ENCODE data around the gene PTPRG. TPM values are rescaled to one million over a fixed set of nuclear protein-coding genes. Genes with fewer than 3 reads are reported as not detected.

The PTPRG gene
- total RNA-seq, 2 experiments from 2014 or later = 0.03 to 0.05 TPM

DNA sequence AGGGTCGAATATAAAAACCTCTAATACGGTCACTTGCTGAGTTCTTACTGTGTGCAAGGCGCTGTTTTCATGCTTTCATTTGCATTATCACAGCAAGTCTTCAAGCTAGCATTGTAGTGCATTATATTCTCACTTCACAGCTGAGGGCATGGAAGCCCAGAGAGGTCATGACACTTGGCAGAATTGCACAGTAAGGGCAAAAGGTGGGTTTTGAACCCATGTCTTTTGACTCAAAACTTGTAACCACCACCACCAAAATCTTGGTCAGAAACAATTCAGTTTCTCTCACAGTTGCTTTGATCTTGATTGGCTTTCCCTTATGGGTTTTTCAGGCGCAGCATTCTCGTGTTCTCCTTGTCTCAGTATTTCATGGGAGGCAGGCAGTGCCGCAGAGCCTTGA, 371.1 kb downstream of the PTPRG start:
- TF ChIP-seq, protein P1, sequence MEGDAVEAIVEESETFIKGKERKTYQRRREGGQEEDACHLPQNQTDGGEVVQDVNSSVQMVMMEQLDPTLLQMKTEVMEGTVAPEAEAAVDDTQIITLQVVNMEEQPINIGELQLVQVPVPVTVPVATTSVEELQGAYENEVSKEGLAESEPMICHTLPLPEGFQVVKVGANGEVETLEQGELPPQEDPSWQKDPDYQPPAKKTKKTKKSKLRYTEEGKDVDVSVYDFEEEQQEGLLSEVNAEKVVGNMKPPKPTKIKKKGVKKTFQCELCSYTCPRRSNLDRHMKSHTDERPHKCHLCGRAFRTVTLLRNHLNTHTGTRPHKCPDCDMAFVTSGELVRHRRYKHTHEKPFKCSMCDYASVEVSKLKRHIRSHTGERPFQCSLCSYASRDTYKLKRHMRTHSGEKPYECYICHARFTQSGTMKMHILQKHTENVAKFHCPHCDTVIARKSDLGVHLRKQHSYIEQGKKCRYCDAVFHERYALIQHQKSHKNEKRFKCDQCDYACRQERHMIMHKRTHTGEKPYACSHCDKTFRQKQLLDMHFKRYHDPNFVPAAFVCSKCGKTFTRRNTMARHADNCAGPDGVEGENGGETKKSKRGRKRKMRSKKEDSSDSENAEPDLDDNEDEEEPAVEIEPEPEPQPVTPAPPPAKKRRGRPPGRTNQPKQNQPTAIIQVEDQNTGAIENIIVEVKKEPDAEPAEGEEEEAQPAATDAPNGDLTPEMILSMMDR (IDR thresholded peaks at IDR 0.05) = no peak
- H3K27me3 Mint-ChIP-seq = peaks cover 5% of the 10 kb centered on the region
- Histone ChIP-seq H3K36me3 (ENCODE audit: insufficient read depth, low read length) (no peaks in the 10 kb centered on the region), H3K27me3 (ENCODE audit: control insufficient read depth in 1 of 2, insufficient read depth in 2 of 2, low read length in 2 of 2) (no peaks in the 10 kb centered on the region), H3K27ac (ENCODE audit: low read depth in 1 of 2, low read length in 2 of 2) (no peak overlapping the region), H3K4me3 (ENCODE audit: low read length) (no peak overlapping the region), H3K9me3 (ENCODE audit: control insufficient read depth in 1 of 2, insufficient read depth in 1 of 2, low read length in 2 of 2) (peaks cover 0 to 6% of the 10 kb centered on the region in 2 experiments), H3K4me1 (ENCODE audit: insufficient read depth, low read length) (no peaks in the 10 kb centered on the region)
- no peaks in the 10 kb centered on the region for H3K9me3 Mint-ChIP-seq
- H3K4me1 Mint-ChIP-seq (ENCODE audit: low read depth) = no peaks in the 10 kb centered on the region
- no peak overlapping the region for H3K4me3 Mint-ChIP-seq
- DNase-seq = no peak
- no peak overlapping the region for H3K27ac Mint-ChIP-seq
- ATAC-seq (ENCODE audit: poor library complexity) = no peak
- intact Hi-C loops (cut with DNase I, micrococcal nuclease) = no loop called here
- CTCF ChIA-PET = interaction anchor here (1.2 to 1.8 kb wide), 2 partner anchors 11 to 13 kb away, joined by 3 read pairs; no protein-coding TSS in a partner anchor
- H3K36me3 Mint-ChIP-seq (ENCODE audit: low read depth) = no peaks in the 10 kb centered on the region
- POLR2A ChIA-PET = no interaction called here

DNA sequence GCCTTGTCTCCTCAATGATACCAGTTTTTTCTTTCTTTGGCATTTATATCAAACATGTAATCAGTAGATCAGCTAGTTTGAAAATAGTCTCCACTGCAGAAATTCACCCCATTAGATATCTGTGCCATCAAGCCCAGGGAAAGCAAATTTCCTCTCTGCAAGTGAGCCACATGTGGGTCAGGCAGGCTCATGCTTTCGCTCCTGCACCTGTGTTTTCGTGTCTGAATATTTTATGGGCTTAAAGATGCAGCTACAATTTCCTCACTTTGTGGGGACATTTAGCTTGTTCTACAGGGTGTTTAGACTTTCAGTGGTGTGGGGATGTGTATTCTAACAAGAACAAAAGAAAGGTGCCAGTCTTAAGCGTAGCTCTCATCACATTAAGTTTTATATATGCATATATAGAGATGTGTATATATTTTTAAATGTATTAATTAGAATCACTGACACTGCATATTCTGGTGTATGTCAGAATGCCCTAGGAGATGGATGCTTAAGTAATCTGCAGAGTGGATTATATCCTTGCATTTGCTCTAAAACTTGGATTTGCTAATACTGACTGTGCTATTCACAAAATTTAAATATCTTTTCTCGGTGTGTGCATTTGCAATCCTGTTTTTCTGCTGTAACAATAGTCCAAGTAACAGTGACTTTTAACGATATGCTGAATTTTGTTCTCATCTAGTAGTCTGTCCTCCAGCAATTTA, 372.6 kb downstream of the PTPRG start:
- H3K9me3 ChIP-seq (ENCODE audit: control insufficient read depth in 1 of 2, insufficient read depth in 1 of 2, low read length in 2 of 2) = peaks cover 0 to 6% of the 10 kb centered on the region in 2 experiments
- H3K36me3 ChIP-seq (ENCODE audit: insufficient read depth, low read length) = no peaks in the 10 kb centered on the region
- Mint-ChIP-seq H3K4me1 (ENCODE audit: low read depth) (no peaks in the 10 kb centered on the region), H3K27me3 (peaks cover 5% of the 10 kb centered on the region), H3K27ac (no peak overlapping the region), H3K4me3 (no peak overlapping the region), H3K9me3 (no peaks in the 10 kb centered on the region), H3K36me3 (ENCODE audit: low read depth) (no peaks in the 10 kb centered on the region)
- intact Hi-C loops (cut with DNase I, micrococcal nuclease) = no loop called here
- CTCF ChIA-PET = interaction anchor here (1.8 kb wide), 1 partner anchor 12 kb away, joined by 3 read pairs; no protein-coding TSS in a partner anchor
- H3K27me3 ChIP-seq (ENCODE audit: control insufficient read depth in 1 of 2, insufficient read depth in 2 of 2, low read length in 2 of 2) = no peaks in the 10 kb centered on the region
- POLR2A ChIA-PET = no interaction called here
- TF ChIP-seq, protein P1 (IDR thresholded peaks at IDR 0.05) = no peak
- no peak overlapping the region for H3K27ac ChIP-seq (ENCODE audit: low read depth in 1 of 2, low read length in 2 of 2)
- no peaks in the 10 kb centered on the region for H3K4me1 ChIP-seq (ENCODE audit: insufficient read depth, low read length)
- no peak for DNase-seq
- H3K4me3 ChIP-seq (ENCODE audit: low read length) = no peak overlapping the region
- ATAC-seq (ENCODE audit: poor library complexity) = no peak

DNA sequence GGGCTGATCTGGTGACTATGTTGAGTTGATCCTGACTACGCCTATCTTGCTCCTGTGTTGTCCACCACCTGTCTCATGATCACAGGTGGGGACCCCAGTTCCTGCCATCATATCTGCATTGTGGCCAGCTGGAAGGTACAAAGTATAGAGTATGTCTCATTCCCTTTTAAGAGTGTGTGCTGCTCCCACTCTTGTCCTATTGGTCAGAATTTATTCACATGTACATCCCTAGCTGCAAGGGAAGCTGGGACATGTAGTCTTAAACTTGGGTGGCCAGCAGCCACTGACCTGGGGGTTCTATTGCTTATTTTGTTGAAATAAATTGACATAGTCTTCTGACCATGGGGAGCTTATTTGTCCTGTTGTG, 373.1 kb downstream of the PTPRG start:
- H3K4me3 ChIP-seq (ENCODE audit: low read length) = no peak overlapping the region
- no peaks in the 10 kb centered on the region for H3K36me3 ChIP-seq (ENCODE audit: insufficient read depth, low read length)
- POLR2A ChIA-PET = no interaction called here
- intact Hi-C loops (cut with DNase I, micrococcal nuclease) = no loop called here
- H3K9me3 ChIP-seq (ENCODE audit: control insufficient read depth in 1 of 2, insufficient read depth in 1 of 2, low read length in 2 of 2) = peaks cover 0 to 6% of the 10 kb centered on the region in 2 experiments
- ATAC-seq (ENCODE audit: poor library complexity) (no peak), DNase-seq (no peak)
- Mint-ChIP-seq H3K27me3 (peaks cover 5% of the 10 kb centered on the region), H3K4me1 (ENCODE audit: low read depth) (no peaks in the 10 kb centered on the region), H3K4me3 (no peak overlapping the region), H3K9me3 (no peaks in the 10 kb centered on the region), H3K27ac (no peak overlapping the region), H3K36me3 (ENCODE audit: low read depth) (no peaks in the 10 kb centered on the region)
- TF ChIP-seq, protein P1 (IDR thresholded peaks at IDR 0.05) = no peak
- no peaks in the 10 kb centered on the region for H3K4me1 ChIP-seq (ENCODE audit: insufficient read depth, low read length)
- CTCF ChIA-PET = no interaction called here
- H3K27me3 ChIP-seq (ENCODE audit: control insufficient read depth in 1 of 2, insufficient read depth in 2 of 2, low read length in 2 of 2) = no peaks in the 10 kb centered on the region
- H3K27ac ChIP-seq (ENCODE audit: low read depth in 1 of 2, low read length in 2 of 2) = no peak overlapping the region

Measured in CD4-positive, alpha-beta T cell (primary cell).